Transverse colon (tissue), 4 donors: ENCODE data around the gene KRT12. TPM values are rescaled to one million over a fixed set of nuclear protein-coding genes. Genes with fewer than 3 reads are reported as not detected.

Source experiments
- DNase-seq: peaks from one replicate; pipeline ENCODE4 v3.0.0-alpha.2; 2019
- H3K27ac ChIP-seq, 4 donors: fragments of 200-600 bp; sonication (generic); 2 replicates each; pipeline ENCODE4 v1.5.1; 2016 to 2018; ENCODE audit warnings: inconsistent platforms in 4 of 4
- H3K27me3 ChIP-seq: fragments of 200-600 bp; sonication (generic); 2 replicates; pipeline ENCODE4 v1.5.1; 2017; ENCODE audit warnings: inconsistent platforms
- H3K36me3 ChIP-seq, 4 donors: fragments of 200-600 bp; sonication (generic); 2 replicates each; pipeline ENCODE4 v1.5.1; 2017 to 2019; ENCODE audit warnings: inconsistent platforms in 4 of 4
- H3K4me1 ChIP-seq, 4 donors: fragments of 200-600 bp; sonication (generic); 2 replicates each; pipeline ENCODE4 v1.5.1; 2017 to 2020; ENCODE audit warnings: inconsistent platforms in 4 of 4
- H3K4me3 ChIP-seq, 4 donors: fragments of 200-600 bp; sonication (generic); 1 replicate in 1 of 4; 2 replicates in 3 of 4; pipeline versions ENCODE4 v1.5.1 to v1.6.1; 2017 to 2019; ENCODE audit warnings: inconsistent platforms in 4 of 4
- H3K9me3 ChIP-seq, 2 donors: fragments of 200-600 bp; sonication (generic); 2 replicates each; pipeline ENCODE4 v1.5.1; 2017 to 2019; ENCODE audit warnings: inconsistent platforms in 2 of 2
- EP300 ChIP-seq: sonication (generic); formaldehyde crosslinking; IDR thresholded peaks from one replicate; pipeline ENCODE4 v1.6.1; 2017; ENCODE audit warnings: antibody characterized with exemption, low read depth
- POLR2A ChIP-seq: fragments of 450-650 bp; IDR thresholded peaks from one replicate; pipeline ENCODE4 v1.6.1; 2016; ENCODE audit warnings: antibody characterized with exemption, mild to moderate bottlenecking, moderate library complexity
- POLR2AphosphoS5 ChIP-seq, 3 donors: sonication (generic); formaldehyde crosslinking; IDR thresholded peaks; one replicate each; pipeline ENCODE4 v1.6.1; 2016; ENCODE audit warnings: antibody characterized with exemption in 3 of 3
- WGBS, 2 donors: methylation state at CpG; one replicate each; pipeline ENCODE4 v1.1.5; 2018; ENCODE audit warnings: low coverage in 1 of 2; 5-methylcytosine and 5-hydroxymethylcytosine counted together
- in situ Hi-C, 4 donors: fragments of 200-750 bp; cut with MboI; loops; one replicate each; pipeline versions ENCODE4 v1.15.0 to v1.15.1; 2017; ENCODE audit warnings: low sequenced_read_pairs in 3 of 4, low pct_ligation_motif_present in 1 of 4, low pct_unique_long_range_greater_than_20kb in 1 of 4
- intact Hi-C: fragments of 100-400 bp; cut with DNase I; formaldehyde crosslinking; loops from one replicate; pipeline ENCODE4 v1.15.1; 2023; ENCODE audit warnings: low total_unique reads
- total RNA-seq, 4 donors: library from RNA; depleted of rRNA; stranded (reverse); fragments of >200 nt; gene quantifications; one replicate each; pipeline ENCODE4 v1.1.0, GENCODE V29; 2016
- TF ChIP-seq, protein P1 (sequence below), 5 experiments: fragments of 200-600 bp in 3 of 5; fragments of 450-650 bp in 2 of 5; sonication (generic) in 3 of 5; IDR thresholded peaks; 1 replicate in 2 of 5; 2 replicates in 3 of 5; pipeline ENCODE4 v1.5.1; 2016 to 2017; ENCODE audit warnings: antibody characterized with exemption in 5 of 5, inconsistent platforms in 3 of 5, mild to moderate bottlenecking in 2 of 5, moderate library complexity in 1 of 5

KRT12 gene
- total RNA-seq, 4 donors from 2014 or later = 0.40 to 20.0 (median 3.8) TPM; not detected in 1

GRCh38 chr17:40813804-40814203 lies 53.2 kb downstream of the KRT12 start:
- no peak for TF ChIP-seq POLR2AphosphoS5 (IDR thresholded peaks at IDR 0.05)

GRCh38 chr17:40812639-40813038 lies 54.4 kb downstream of the KRT12 start:
- intact Hi-C loops (no loop called here), in situ Hi-C loops (loop anchor here in 3 of 4 donors (25.0 kb wide), 2 partner anchors 525 to 850 kb away; no protein-coding TSS in a partner anchor)
- WGBS, 2 donors = 78 to 84% methylated on average over 3 of the region's 3 CpGs
- H3K4me3 ChIP-seq = no peak overlapping the region
- DNase-seq = no peak
- H3K27ac ChIP-seq = no peak overlapping the region
- peaks cover 0 to 6% (median 0%) of the 10 kb centered on the region in 4 donors for H3K36me3 ChIP-seq
- H3K27me3 ChIP-seq = peaks cover 73% of the 10 kb centered on the region
- TF ChIP-seq, protein P1, sequence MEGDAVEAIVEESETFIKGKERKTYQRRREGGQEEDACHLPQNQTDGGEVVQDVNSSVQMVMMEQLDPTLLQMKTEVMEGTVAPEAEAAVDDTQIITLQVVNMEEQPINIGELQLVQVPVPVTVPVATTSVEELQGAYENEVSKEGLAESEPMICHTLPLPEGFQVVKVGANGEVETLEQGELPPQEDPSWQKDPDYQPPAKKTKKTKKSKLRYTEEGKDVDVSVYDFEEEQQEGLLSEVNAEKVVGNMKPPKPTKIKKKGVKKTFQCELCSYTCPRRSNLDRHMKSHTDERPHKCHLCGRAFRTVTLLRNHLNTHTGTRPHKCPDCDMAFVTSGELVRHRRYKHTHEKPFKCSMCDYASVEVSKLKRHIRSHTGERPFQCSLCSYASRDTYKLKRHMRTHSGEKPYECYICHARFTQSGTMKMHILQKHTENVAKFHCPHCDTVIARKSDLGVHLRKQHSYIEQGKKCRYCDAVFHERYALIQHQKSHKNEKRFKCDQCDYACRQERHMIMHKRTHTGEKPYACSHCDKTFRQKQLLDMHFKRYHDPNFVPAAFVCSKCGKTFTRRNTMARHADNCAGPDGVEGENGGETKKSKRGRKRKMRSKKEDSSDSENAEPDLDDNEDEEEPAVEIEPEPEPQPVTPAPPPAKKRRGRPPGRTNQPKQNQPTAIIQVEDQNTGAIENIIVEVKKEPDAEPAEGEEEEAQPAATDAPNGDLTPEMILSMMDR (IDR thresholded peaks at IDR 0.05) = no peak
- TF ChIP-seq EP300 (no peak), POLR2A (no peak), POLR2AphosphoS5 (IDR thresholded peaks at IDR 0.05) (no peak)
- H3K4me1 ChIP-seq = peaks cover 0 to 1% (median under 1%) of the 10 kb centered on the region in 4 donors
- H3K9me3 ChIP-seq = no peaks in the 10 kb centered on the region

More at GRCh38 chr17:40813804-40814203, 53.2 kb downstream of the KRT12 start:
- no peaks in the 10 kb centered on the region for H3K9me3 ChIP-seq
- peaks cover 0 to 9% (median 5%) of the 10 kb centered on the region in 4 donors for H3K4me1 ChIP-seq
- no peak overlapping the region for H3K27ac ChIP-seq
- no peak for DNase-seq
- no peak overlapping the region for H3K4me3 ChIP-seq
- WGBS, 2 donors = 64 to 68% methylated on average over 4 of the region's 4 CpGs
- peaks cover 0 to 10% (median 0%) of the 10 kb centered on the region in 4 donors for H3K36me3 ChIP-seq
- in situ Hi-C loops = loop anchor here in 3 of 4 donors (25.0 kb wide), 2 partner anchors 523 to 848 kb away; no protein-coding TSS in a partner anchor
- intact Hi-C loops = no loop called here
- peaks cover 61% of the 10 kb centered on the region for H3K27me3 ChIP-seq

Other genes with a start within 250 kb of the KRT12 start
- gene SMARCE1, start 219.4 kb downstream of the KRT12 start, total RNA-seq = 10 to 100 TPM; 43.0 to 87.2 (median 61.6) TPM
- under 1 TPM in 2 of 4 donors, not detected in 2; 0.27 to 0.48 TPM for gene KRT222, start 202.0 kb downstream of the KRT12 start, total RNA-seq
- 10 to 100 TPM in 1 of 4 donors, 1 to 10 TPM in 1, under 1 TPM in 1, not detected in 1; 0.64 to 13.5 (median 4.9) TPM for gene KRT24, start 163.5 kb downstream of the KRT12 start, total RNA-seq
- gene KRT25, start 111.9 kb downstream of the KRT12 start, total RNA-seq = not detected
- gene KRT26, start 95.0 kb downstream of the KRT12 start, total RNA-seq = not detected
- gene KRT27, start 84.7 kb downstream of the KRT12 start, total RNA-seq = 1 to 10 TPM in 1 of 4 donors, not detected in 3; 1.1 TPM
- gene KRT28, start 67.3 kb downstream of the KRT12 start, total RNA-seq = not detected
- 10 to 100 TPM in 2 of 4 donors, 1 to 10 TPM in 1, not detected in 1; 2.2 to 12.7 (median 11.7) TPM for gene KRT10, start 44.6 kb downstream of the KRT12 start, total RNA-seq
- gene KRT20, start 18.0 kb upstream of the KRT12 start, total RNA-seq = 100 to 1,000 TPM; 207 to 797 (median 735) TPM
- 1 to 10 TPM in 2 of 4 donors, not detected in 2; 1.1 to 2.5 TPM for gene KRT23, start 70.4 kb upstream of the KRT12 start, total RNA-seq
- gene KRT39, start 99.7 kb upstream of the KRT12 start, total RNA-seq = not detected
- under 1 TPM in 1 of 4 donors, not detected in 3; 0.48 TPM for gene KRT40, start 117.1 kb upstream of the KRT12 start, total RNA-seq
- gene KRTAP3-3, start 126.9 kb upstream of the KRT12 start, total RNA-seq = not detected
- not detected for gene KRTAP3-2, start 132.7 kb upstream of the KRT12 start, total RNA-seq
- gene KRTAP3-1, start 141.9 kb upstream of the KRT12 start, total RNA-seq = not detected
- gene KRTAP1-5, start 160.0 kb upstream of the KRT12 start, total RNA-seq = not detected
- gene KRTAP1-4, start 163.0 kb upstream of the KRT12 start, total RNA-seq = not detected
- gene KRTAP1-3, start 167.7 kb upstream of the KRT12 start, total RNA-seq = not detected
- gene KRTAP1-1, start 174.2 kb upstream of the KRT12 start, total RNA-seq = not detected
- not detected for gene KRTAP2-1, start 180.1 kb upstream of the KRT12 start, total RNA-seq
- gene KRTAP2-2, start 188.0 kb upstream of the KRT12 start, total RNA-seq = not detected
- gene KRTAP2-3, start 192.9 kb upstream of the KRT12 start, total RNA-seq = not detected
- gene KRTAP2-4, start 198.7 kb upstream of the KRT12 start, total RNA-seq = not detected
- gene KRTAP4-7, start 216.9 kb upstream of the KRT12 start, total RNA-seq = not detected
- not detected for gene KRTAP4-8, start 230.9 kb upstream of the KRT12 start, total RNA-seq
- not detected for gene KRTAP4-16, start 235.0 kb upstream of the KRT12 start, total RNA-seq
- gene KRTAP4-9, start 238.2 kb upstream of the KRT12 start, total RNA-seq = not detected